HepG2 (cell line): ENCODE results near the gene SYVN1. TPM values are rescaled to one million over a fixed set of nuclear protein-coding genes. Genes with fewer than 3 reads are reported as not detected.

Source experiments
- ATAC-seq: fragments of 200-7000 bp; cut with Tn5 transposase; 3 replicates; pipeline ENCODE4 v1.9.1; 2020; ENCODE audit warnings: mild to moderate bottlenecking, moderate library complexity
- BruUV-seq: library from RNA; stranded (reverse); fragments of 400-500 nt; replicated peaks from 2 replicates; lab custom pipeline; 2021; lab: Mats Ljungman, UMichigan
- CTCF ChIA-PET: fragments of 300-600 bp; formaldehyde crosslinking; extraction: SDS; loops from one replicate; lab custom pipeline; 2021; ENCODE audit warnings: low total read pairs, inconsistent platforms, low intra/inter-chr PET ratio; lab: Yijun Ruan, JAX
- POLR2A ChIA-PET: fragments of 350-600 bp; sonication (Branson Sonifier 250); formaldehyde crosslinking; loops from one replicate; lab custom pipeline; 2020; ENCODE audit warnings: antibody characterized with exemption, inconsistent platforms; lab: Yijun Ruan, JAX
- DNase-seq: peaks from one replicate; pipeline ENCODE4 v3.0.0-alpha.2; 2015; ENCODE audit warnings: low spot score
- FAIRE-seq: peaks from 3 replicates; lab custom pipeline; 2011; peaks lifted over from hg19 to GRCh38; lab: Jason Lieb, UNC
- H2AFZ ChIP-seq: one replicate; pipeline ENCODE4 v1.6.1; 2011; ENCODE audit warnings: low read length, inconsistent platforms
- H3K27ac ChIP-seq: fragments of 300-600 bp; 3 replicates; pipeline ENCODE4 v1.8.0; 2011; ENCODE audit warnings: mixed run types, mild to moderate bottlenecking, mixed read lengths, low read length, inconsistent platforms; ENCODE audit not compliant: insufficient read depth; ENCODE audit errors: extremely low read length
- H3K27me3 ChIP-seq, 2 experiments: fragments of 200-600 bp in 1 of 2; 2 replicates in 1 of 2; 3 replicates in 1 of 2; pipeline versions ENCODE4 v1.6.0 to v1.8.0; 2011; ENCODE audit warnings: low read length in 2 of 2, mild to moderate bottlenecking in 2 of 2, moderate library complexity in 2 of 2, inconsistent platforms in 1 of 2; ENCODE audit not compliant: insufficient read depth in 2 of 2, control insufficient read depth in 1 of 2
- H3K36me3 ChIP-seq, 2 experiments: fragments of 200-600 bp in 1 of 2; replicated peaks in 1 of 2; 2 replicates in 1 of 2; 3 replicates in 1 of 2; pipeline versions ENCODE4 v1.5.1 to v1.8.0; 2011; ENCODE audit warnings: low read length in 2 of 2, inconsistent platforms in 1 of 2; ENCODE audit not compliant: insufficient read depth in 2 of 2, control insufficient read depth in 1 of 2
- H3K4me1 ChIP-seq: 2 replicates; pipeline ENCODE4 v1.5.1; 2012; ENCODE audit warnings: low read length, inconsistent platforms; ENCODE audit not compliant: insufficient read depth
- H3K4me2 ChIP-seq: 2 replicates; pipeline ENCODE4 v1.6.0; 2011; ENCODE audit warnings: low read depth, low read length, inconsistent platforms
- H3K4me3 ChIP-seq, 3 experiments: fragments of 200-600 bp in 1 of 3; sonication (generic), shearing (Covaris generic) in 1 of 3; replicated peaks in 1 of 3; 2 replicates each; pipeline ENCODE4 v1.5.1; 2011 to 2016; ENCODE audit warnings: low read length in 3 of 3, inconsistent platforms in 2 of 3, low read depth in 2 of 3, mild to moderate bottlenecking in 2 of 3, control low read depth in 1 of 3, mixed read lengths in 1 of 3; ENCODE audit not compliant: insufficient read depth in 1 of 3
- H3K79me2 ChIP-seq: one replicate; pipeline ENCODE4 v1.6.1; 2011; ENCODE audit warnings: low read length, inconsistent platforms; ENCODE audit not compliant: insufficient read depth
- H3K9ac ChIP-seq: 2 replicates; pipeline ENCODE4 v1.6.0; 2011; ENCODE audit warnings: mild to moderate bottlenecking, low read depth, low read length, inconsistent platforms; ENCODE audit not compliant: insufficient read depth
- H3K9me3 ChIP-seq: 2 replicates; pipeline ENCODE4 v1.5.1; 2012; ENCODE audit warnings: mild to moderate bottlenecking, low read length
- H4K20me1 ChIP-seq: 2 replicates; pipeline ENCODE4 v1.6.0; 2011; ENCODE audit warnings: inconsistent platforms, mild to moderate bottlenecking, low read length, moderate library complexity; ENCODE audit not compliant: insufficient read depth
- ARNTL ChIP-seq: sonication (generic); formaldehyde crosslinking; IDR thresholded peaks from 2 replicates; pipeline ENCODE4 v1.4.0; 2020; ENCODE audit warnings: mild to moderate bottlenecking, missing genetic modification reagents
- ATM ChIP-seq: fragments of 450-650 bp; IDR thresholded peaks from 2 replicates; pipeline ENCODE4 v1.7.1; 2017; ENCODE audit warnings: mild to moderate bottlenecking, borderline replicate concordance
- JARID2 ChIP-seq: sonication (generic); formaldehyde crosslinking; IDR thresholded peaks from 2 replicates; pipeline ENCODE4 v1.8.1; 2023; ENCODE audit warnings: missing genetic modification reagents, inconsistent platforms; ENCODE audit not compliant: insufficient replicate concordance
- KLF13 ChIP-seq: sonication (generic); formaldehyde crosslinking; IDR thresholded peaks from 2 replicates; pipeline ENCODE4 v1.4.0; 2020; ENCODE audit warnings: mild to moderate bottlenecking, missing genetic modification reagents
- MNT ChIP-seq: fragments of 450-650 bp; IDR thresholded peaks from 2 replicates; pipeline ENCODE4 v1.6.1; 2016
- TOPORS ChIP-seq: sonication (generic); formaldehyde crosslinking; IDR thresholded peaks from 2 replicates; pipeline ENCODE4 v1.8.0; 2023; ENCODE audit warnings: mild to moderate bottlenecking, missing genetic modification reagents
- ZFAT ChIP-seq: sonication (generic); formaldehyde crosslinking; conservative IDR thresholded peaks from 2 replicates; pipeline ENCODE4 v1.8.1; 2023; ENCODE audit warnings: missing genetic modification reagents, inconsistent platforms
- ZNF326 ChIP-seq: sonication (generic); formaldehyde crosslinking; IDR thresholded peaks from 2 replicates; pipeline ENCODE4 v1.4.0; 2020; ENCODE audit warnings: missing genetic modification reagents, borderline replicate concordance
- ZNF407 ChIP-seq: sonication (generic); formaldehyde crosslinking; IDR thresholded peaks from one replicate; pipeline ENCODE4 v1.5.1; 2020; ENCODE audit warnings: mild to moderate bottlenecking, missing genetic modification reagents; ENCODE audit errors: not compliant biosample characterization
- WGBS: methylation state at CpG from one replicate; pipeline ENCODE4 v1.1.6; 2017; ENCODE audit warnings: low lambda C conversion rate; 5-methylcytosine and 5-hydroxymethylcytosine counted together
- in situ Hi-C: cut with HindIII; loops from 2 replicates; pipeline ENCODE4 v1.10.0; 2017; ENCODE audit warnings: low pct_unique_long_range_greater_than_20kb; ENCODE audit not compliant: extremely low pct_ligation_motif_present
- intact Hi-C: fragments of 100-400 bp; cut with micrococcal nuclease; formaldehyde crosslinking; loops from one replicate; pipeline ENCODE4 v1.10.0; 2022; ENCODE audit not compliant: unreplicated experiment
- polyA plus RNA-seq, 8 experiments: library from polyadenylated mRNA; depleted of rRNA in 3 of 8; stranded (reverse) in 7 of 8; unstranded in 1 of 8; fragments of >200 nt; fragmentation: Illumina TruSeq in 4 of 8; extraction: Trizol in 4 of 8; gene quantifications; 2 replicates each; pipeline versions ENCODE4 v1.2.1 to v1.2.3, GENCODE V29; 2011 to 2016; ENCODE audit warnings: low read depth in 4 of 8, missing spikeins in 1 of 8, mixed read lengths in 1 of 8; ENCODE audit not compliant: insufficient read depth in 1 of 8
- total RNA-seq, 5 experiments: library from RNA; depleted of rRNA; stranded (reverse); fragments of >200 nt; fragmentation: Illumina TruSeq; extraction: Trizol; gene quantifications; 2 replicates each; pipeline ENCODE4 v1.2.3, GENCODE V29; 2016; ENCODE audit warnings: low read depth in 1 of 5

Gene SYVN1
- total and polyA plus RNA-seq, 2 of the 13 experiments (the other 11 are each of a cell fraction or from before 2014, with no cell fraction given), result 10.3 to 22.5 TPM

- 91% methylated on average over 15 of the region's 19 CpGs for WGBS
- intact Hi-C loops, result no loop called here
Observed at GRCh38 chr11:65183201-65183891, 49.0 kb upstream of the SYVN1 start.

More at GRCh38 chr11:65183201-65183891, 49.0 kb upstream of the SYVN1 start:
- peak overlapping the region; percentile 93 for H3K4me2 ChIP-seq
- H3K79me2 ChIP-seq, result peaks cover 14% of the 10 kb centered on the region
- H2AFZ ChIP-seq, result no peak overlapping the region
- TF ChIP-seq KLF13 (no peak), TOPORS (CRISPR knock-in tag) (no peak), ARNTL (no peak), ZFAT (CRISPR knock-in tag) (no peak), ATM (no peak), ZNF407 (no peak), ZNF326 (CRISPR knock-in tag) (no peak), JARID2 (CRISPR knock-in tag) (no peak), MNT (no peak)
- peaks cover 7 to 22% of the 10 kb centered on the region in 2 experiments; a peak in 4 of 5 replicates for H3K36me3 ChIP-seq
- ChIA-PET POLR2A (interaction anchor here (1.2 to 6.2 kb wide), 5 partner anchors 15 to 87 kb away, joined by 5 to 85 read pairs (median 43); partner anchors contain the start of genes POLA2, SPDYC, SYVN1 and TM7SF2), CTCF (no interaction called here)
- no peaks in the 10 kb centered on the region; a peak in 1 of 5 replicates for H3K27me3 ChIP-seq
- no peak overlapping the region for H3K27ac ChIP-seq
- H3K9ac ChIP-seq, result peak overlapping the region; percentile 86; the same call in 1 of the 2 replicates
- H3K9me3 ChIP-seq, result no peaks in the 10 kb centered on the region
- FAIRE-seq (no peak), DNase-seq (no peak), ATAC-seq (no peak)
- peaks cover 25% of the 10 kb centered on the region for H3K4me1 ChIP-seq
- BruUV-seq, result no TSS peak
- in situ Hi-C loops, result loop anchor here (5.0 kb wide), 1 partner anchor 71 kb away; the partner anchor contains the start of gene TM7SF2
- H4K20me1 ChIP-seq, result no peaks in the 10 kb centered on the region
- peak overlapping the region in 1 of 3 experiments; percentile 94; a peak in 1 of 6 replicates for H3K4me3 ChIP-seq
